GM19395 (cell line): Measurements from ENCODE around the gene PTPRA.
"Not testable (repeated sequence)": the region's sequence is repeated elsewhere in the genome, so short reads cannot be mapped to it uniquely, and the experiment has no call there.

Source experiments
- ATAC-seq: cut with Tn5 transposase; IDR thresholded peaks from one replicate; pipeline ENCODE4 v1.9.1; 2021; ENCODE audit warnings: mild to moderate bottlenecking, moderate library complexity; ENCODE audit not compliant: unreplicated experiment

Gene PTPRA

GRCh38 chr20:3040086-3040485 is 166.8 kb downstream of the PTPRA start:
- ATAC-seq = no peak

- ATAC-seq = no peak
Observed at GRCh38 chr20:3041854-3042409, 168.7 kb downstream of the PTPRA start.

GRCh38 chr20:3042625-3043024 is 169.3 kb downstream of the PTPRA start:
- ATAC-seq = no peak

GRCh38 chr20:3043322-3043721 is 170.0 kb downstream of the PTPRA start, which contains the start of gene GNRH2:
Gene GNRH2 (plus strand): TSS chr20:3043622. CDS start chr20:3044415, 793 bp downstream.
- ATAC-seq = no peak

- ATAC-seq = no peak
Observed at GRCh38 chr20:3044336-3044965, 171.2 kb downstream of the PTPRA start.

GRCh38 chr20:3045042-3045815 is 171.9 kb downstream of the PTPRA start:
- ATAC-seq = peak; percentile 50

GRCh38 chr20:3045816-3046676 is 172.8 kb downstream of the PTPRA start, which contains the start of gene MRPS26:
Gene MRPS26 (plus strand): TSS chr20:3046052. CDS start chr20:3046069, 17 bp downstream.
- ATAC-seq = peak; percentile 86

GRCh38 chr20:3046677-3047462 is 173.6 kb downstream of the PTPRA start:
- peak; percentile 10 for ATAC-seq

GRCh38 chr20:3047486-3048419 is 174.5 kb downstream of the PTPRA start:
- no peak for ATAC-seq

GRCh38 chr20:3051385-3052019 is 178.2 kb downstream of the PTPRA start:
- no peak for ATAC-seq

- no peak for ATAC-seq
Observed at GRCh38 chr20:3059489-3059888, 186.2 kb downstream of the PTPRA start.

GRCh38 chr20:3064119-3064518 is 190.8 kb downstream of the PTPRA start:
- not testable (repeated sequence) for ATAC-seq

GRCh38 chr20:3067139-3068014 is 194.1 kb downstream of the PTPRA start:
- ATAC-seq = no peak

GRCh38 chr20:3068075-3068474 is 194.8 kb downstream of the PTPRA start:
- ATAC-seq = no peak

GRCh38 chr20:3068986-3069900 is 196.0 kb downstream of the PTPRA start:
- ATAC-seq = no peak

GRCh38 chr20:3070725-3071124 is 197.4 kb downstream of the PTPRA start:
- no peak for ATAC-seq

GRCh38 chr20:3071266-3071609 is 198.0 kb downstream of the PTPRA start:
- ATAC-seq = no peak
